ENCODE measurements around the gene CCDC91. TPM values are rescaled to one million over a fixed set of nuclear protein-coding genes. Genes with fewer than 3 reads are reported as not detected.
A peak's percentile ranks its signal among the peaks of the same experiment; 100 is the strongest.

CCDC91 gene
- total RNA-seq, 2 donors from 2014 or later = 13.6 to 25.5 TPM

DNA sequence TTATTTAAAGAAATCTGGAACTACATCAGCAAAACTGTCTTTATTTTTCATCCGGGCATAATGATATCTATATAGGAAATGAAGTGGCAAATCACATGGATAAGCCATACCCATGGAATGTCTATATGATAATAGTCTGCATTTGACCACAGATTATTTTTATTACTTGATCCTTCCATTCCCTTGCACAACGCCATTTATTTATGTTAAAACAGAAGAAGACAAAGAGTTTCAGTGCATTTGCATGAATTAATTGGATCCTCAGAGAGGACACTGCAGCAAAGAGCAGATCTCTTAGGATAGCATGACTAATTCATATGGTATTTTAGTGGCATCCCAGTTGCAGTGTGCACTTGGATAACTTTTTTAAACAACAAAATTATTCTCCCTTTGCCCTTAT, 345.0 kb downstream of the CCDC91 start:
- DNase-seq (ENCODE audit: low spot score in 2 of 2) (no peak), ATAC-seq (no peak)
- Mint-ChIP-seq H3K9me3 (peaks cover 0 to 10% of the 10 kb centered on the region in 2 donors), H3K36me3 (peaks cover 8 to 10% of the 10 kb centered on the region in 2 donors), H3K27ac (no peak overlapping the region)

DNA sequence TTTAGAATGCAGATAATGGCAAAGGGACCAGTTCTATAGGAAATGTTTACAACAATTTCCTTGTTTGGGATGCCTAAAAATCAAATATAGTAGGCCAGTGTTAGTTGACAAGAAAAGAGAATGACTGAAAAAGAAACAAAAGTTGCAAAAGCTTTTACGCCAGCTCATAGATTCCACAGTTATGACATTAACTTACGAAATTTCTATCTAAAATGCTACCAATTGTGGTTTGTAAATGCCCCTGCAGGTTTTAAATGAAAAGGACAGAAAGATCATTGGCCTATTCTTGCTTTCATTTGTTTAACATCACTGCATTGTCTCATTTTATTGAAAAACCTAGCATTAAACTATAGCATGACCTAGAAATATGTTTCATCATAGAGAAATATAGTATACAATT, 345.8 kb downstream of the CCDC91 start:
- Mint-ChIP-seq H3K9me3 (peaks cover 0 to 15% of the 10 kb centered on the region in 2 donors), H3K27ac (peak overlapping the region in 1 of 2 donors; percentile 82), H3K36me3 (peaks cover 13 to 14% of the 10 kb centered on the region in 2 donors)
- DNase-seq (ENCODE audit: low spot score in 2 of 2) = no peak
- ATAC-seq = peak in 1 of 2 donors; percentile 73

DNA sequence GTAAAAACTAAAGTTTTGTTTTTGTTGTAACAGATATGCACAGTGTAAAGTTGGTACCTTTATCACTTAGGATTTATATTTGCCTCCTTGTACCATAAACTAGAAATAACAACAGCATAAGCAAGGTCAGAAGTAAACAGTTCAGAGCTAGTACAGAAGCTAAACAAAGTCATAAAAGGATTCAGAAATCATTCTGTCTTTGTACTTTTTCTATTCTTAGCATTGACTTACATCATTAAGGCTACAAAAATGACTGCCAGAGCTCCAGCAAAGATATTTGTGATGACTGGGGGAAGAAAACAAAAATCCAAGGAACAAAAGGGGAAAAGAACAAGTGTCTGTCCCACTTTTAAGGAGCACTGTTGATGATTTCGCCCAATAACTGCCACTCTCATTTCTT, 347.2 kb downstream of the CCDC91 start:
- no peak for DNase-seq (ENCODE audit: low spot score in 2 of 2)
- H3K9me3 Mint-ChIP-seq = peaks cover 0 to 15% of the 10 kb centered on the region in 2 donors
- no peak overlapping the region for H3K27ac Mint-ChIP-seq
- peaks cover 14 to 20% of the 10 kb centered on the region in 2 donors for H3K36me3 Mint-ChIP-seq
- no peak for ATAC-seq

- no peak overlapping the region for H3K27ac Mint-ChIP-seq
- DNase-seq (ENCODE audit: low spot score in 2 of 2) = no peak
- no peak for ATAC-seq
- H3K36me3 Mint-ChIP-seq = peaks cover 14 to 35% of the 10 kb centered on the region in 2 donors
- H3K9me3 Mint-ChIP-seq = peaks cover 4 to 19% of the 10 kb centered on the region in 2 donors
Observed at GRCh38 chr12:28539691-28540323, 349.6 kb downstream of the CCDC91 start.

GRCh38 chr12:28540324-28540714, 350.1 kb downstream of the CCDC91 start:
- Mint-ChIP-seq H3K9me3 (peaks cover 4 to 19% of the 10 kb centered on the region in 2 donors), H3K36me3 (peaks cover 14 to 35% of the 10 kb centered on the region in 2 donors), H3K27ac (no peak overlapping the region)
- ATAC-seq (peak in 1 of 2 donors; percentile 41), DNase-seq (ENCODE audit: low spot score in 2 of 2) (no peak)

GRCh38 chr12:28543021-28543890, 353.0 kb downstream of the CCDC91 start:
- peaks cover 10 to 27% of the 10 kb centered on the region in 2 donors for H3K36me3 Mint-ChIP-seq
- H3K9me3 Mint-ChIP-seq = peaks cover 4 to 19% of the 10 kb centered on the region in 2 donors
- H3K27ac Mint-ChIP-seq = peak overlapping the region in 1 of 2 donors; percentile 38
- ATAC-seq (no peak), DNase-seq (ENCODE audit: low spot score in 2 of 2) (no peak)

DNA sequence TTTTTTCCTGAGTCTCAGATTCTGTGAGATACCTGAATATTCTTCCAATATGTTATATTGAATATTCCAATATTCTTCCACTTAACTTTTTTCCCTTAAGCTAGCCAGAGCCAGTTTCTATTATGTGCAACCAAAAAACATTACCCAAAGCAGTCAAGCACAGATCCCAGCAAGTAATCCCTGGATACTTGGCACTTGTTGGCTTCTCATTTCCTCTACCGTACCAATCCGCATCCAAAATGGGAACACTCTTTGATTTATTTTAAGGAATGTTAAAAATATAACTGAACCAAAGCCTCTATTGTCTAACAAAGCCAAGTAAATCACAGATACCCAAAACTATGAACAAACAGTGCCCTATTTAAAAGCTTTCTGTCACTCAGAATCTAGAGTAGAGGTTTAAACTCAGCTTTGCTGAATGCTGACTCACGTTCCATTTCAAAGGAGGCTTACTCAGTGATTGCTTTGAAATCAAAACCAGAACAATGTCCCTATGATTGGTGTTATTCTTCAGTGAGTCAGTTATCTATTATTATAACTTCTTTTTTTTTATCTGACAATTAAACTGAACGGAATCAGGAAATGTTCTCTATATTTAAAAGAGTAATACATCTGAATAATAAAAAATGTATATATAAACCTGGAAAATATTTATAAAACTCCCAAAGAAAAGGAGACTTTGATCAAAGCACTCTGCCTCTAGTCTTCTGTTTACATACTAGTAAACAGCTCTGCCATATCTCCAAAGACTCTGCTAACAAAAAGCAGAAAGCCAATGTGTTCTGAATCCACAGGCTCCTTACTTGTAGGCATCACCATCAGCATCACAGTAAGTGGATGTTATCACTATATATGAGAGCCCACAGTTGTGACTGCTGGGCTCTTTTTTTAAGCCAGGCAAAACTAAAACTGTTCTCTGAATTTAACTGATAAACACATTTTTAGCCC, 360.8 kb downstream of the CCDC91 start:
- no peak for DNase-seq (ENCODE audit: low spot score in 2 of 2)
- no peaks in the 10 kb centered on the region for H3K36me3 Mint-ChIP-seq
- ATAC-seq = no peak
- H3K27ac Mint-ChIP-seq = no peak overlapping the region
- H3K9me3 Mint-ChIP-seq = no peaks in the 10 kb centered on the region

- Mint-ChIP-seq H3K27ac (peak overlapping the region in 1 of 2 donors; percentile 30), H3K9me3 (no peaks in the 10 kb centered on the region), H3K36me3 (no peaks in the 10 kb centered on the region)
- no peak for DNase-seq (ENCODE audit: low spot score in 2 of 2)
- ATAC-seq = peak in 1 of 2 donors; percentile 94
Observed at GRCh38 chr12:28552251-28552970, 362.2 kb downstream of the CCDC91 start.

DNA sequence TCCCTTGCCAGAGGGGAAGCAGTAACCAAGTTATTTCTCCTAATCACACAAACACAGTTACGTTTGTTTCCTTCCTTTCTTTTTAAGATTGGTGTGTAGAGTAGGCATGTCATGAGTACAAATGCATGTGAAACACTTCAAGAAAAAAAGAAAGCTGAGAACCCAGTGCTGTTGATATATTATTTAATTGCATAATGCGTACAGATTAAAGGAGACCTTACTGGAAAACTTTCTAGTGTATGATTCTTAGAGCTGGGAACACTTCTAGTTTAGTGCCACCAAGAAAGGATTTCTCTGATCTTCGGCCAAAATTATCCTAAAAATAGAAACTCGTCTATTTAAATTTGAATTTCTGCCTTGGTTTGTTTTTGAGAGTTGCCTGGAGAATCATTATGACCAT, 365.5 kb downstream of the CCDC91 start:
- ATAC-seq = no peak
- Mint-ChIP-seq H3K36me3 (peaks cover 0 to 5% of the 10 kb centered on the region in 2 donors), H3K27ac (no peak overlapping the region), H3K9me3 (no peaks in the 10 kb centered on the region)
- DNase-seq (ENCODE audit: low spot score in 2 of 2) = no peak

DNA sequence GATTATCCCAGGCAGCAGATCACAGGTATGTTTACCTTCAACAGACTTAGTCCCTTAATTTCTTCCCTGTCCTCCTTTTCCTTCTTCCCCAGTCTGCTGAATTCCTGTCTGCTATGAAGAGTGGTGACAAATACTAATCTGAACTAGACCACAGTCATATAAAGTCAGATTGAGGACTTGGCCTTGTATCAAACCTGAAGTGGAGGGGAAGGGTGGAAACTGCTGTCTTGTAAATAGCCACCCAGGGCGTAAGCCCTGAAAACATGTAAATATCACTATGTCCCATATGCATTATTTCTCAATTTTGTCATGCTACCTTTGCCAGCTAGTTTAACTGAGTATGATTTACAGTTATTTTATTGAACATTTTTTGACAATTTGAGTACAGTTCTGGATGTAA, 368.0 kb downstream of the CCDC91 start:
- Mint-ChIP-seq H3K27ac (no peak overlapping the region), H3K9me3 (no peaks in the 10 kb centered on the region), H3K36me3 (peaks cover 0 to 5% of the 10 kb centered on the region in 2 donors)
- ATAC-seq (no peak), DNase-seq (ENCODE audit: low spot score in 2 of 2) (no peak)

DNA sequence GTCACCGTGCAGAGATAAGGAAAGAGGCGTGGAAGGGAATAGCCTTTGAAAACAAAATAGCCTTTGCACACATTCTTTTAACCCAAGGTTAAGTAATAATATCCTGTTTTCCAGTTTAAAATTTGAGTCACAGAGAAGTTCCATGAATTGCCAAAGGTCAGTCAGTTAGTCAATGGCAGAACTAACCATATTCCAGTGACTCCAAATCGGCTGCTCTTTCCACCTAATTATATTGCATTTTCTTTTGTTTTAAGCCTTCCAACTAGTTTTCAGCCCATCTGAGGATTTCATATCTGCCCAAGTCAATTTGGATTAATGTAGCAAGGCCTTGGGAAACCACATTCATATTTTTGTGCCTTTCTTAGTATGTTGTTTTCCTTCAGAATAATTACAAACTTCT, 373.0 kb downstream of the CCDC91 start:
- Mint-ChIP-seq H3K27ac (no peak overlapping the region), H3K36me3 (peaks cover 5 to 8% of the 10 kb centered on the region in 2 donors), H3K9me3 (no peaks in the 10 kb centered on the region)
- ATAC-seq (no peak), DNase-seq (ENCODE audit: low spot score in 2 of 2) (no peak)

- Mint-ChIP-seq H3K36me3 (peaks cover 2 to 8% of the 10 kb centered on the region in 2 donors), H3K9me3 (no peaks in the 10 kb centered on the region), H3K27ac (no peak overlapping the region)
- ATAC-seq (no peak), DNase-seq (ENCODE audit: low spot score in 2 of 2) (no peak)
Observed at GRCh38 chr12:28563936-28564335, 373.7 kb downstream of the CCDC91 start.

- Mint-ChIP-seq H3K9me3 (no peaks in the 10 kb centered on the region), H3K36me3 (peaks cover 0 to 8% of the 10 kb centered on the region in 2 donors), H3K27ac (no peak overlapping the region)
- DNase-seq (ENCODE audit: low spot score in 2 of 2) (no peak), ATAC-seq (peak in 1 of 2 donors; percentile 28)
Observed at GRCh38 chr12:28568118-28568517, 377.9 kb downstream of the CCDC91 start.

GRCh38 chr12:28568704-28569103, 378.4 kb downstream of the CCDC91 start:
- DNase-seq (ENCODE audit: low spot score in 2 of 2) = no peak
- Mint-ChIP-seq H3K36me3 (peaks cover 0 to 8% of the 10 kb centered on the region in 2 donors), H3K27ac (no peak overlapping the region), H3K9me3 (no peaks in the 10 kb centered on the region)
- no peak for ATAC-seq

- H3K36me3 Mint-ChIP-seq = no peaks in the 10 kb centered on the region
- H3K9me3 Mint-ChIP-seq = no peaks in the 10 kb centered on the region
- ATAC-seq (peak; percentile 57 to 98), DNase-seq (ENCODE audit: low spot score in 2 of 2) (no peak)
- H3K27ac Mint-ChIP-seq = peak overlapping the region in 1 of 2 donors; percentile 15
Observed at GRCh38 chr12:28569698-28570411, 379.6 kb downstream of the CCDC91 start.
